T-helper 17 cell (primary cell): Measurements from ENCODE around the gene ZNF211. TPM values are rescaled to one million over a fixed set of nuclear protein-coding genes. Genes with fewer than 3 reads are reported as not detected.

Experiments
- ATAC-seq: fragments of 150-1000 bp; cut with Tn5 transposase; 2 replicates; pipeline ENCODE4 v1.10.0; 2021; ENCODE audit warnings: mild to moderate bottlenecking, moderate library complexity
- DNase-seq, 3 donors: peaks; one replicate each; pipeline versions ENCODE4 v3.0.0 to v3.0.0-alpha.2; 2020 to 2021
- H3K9me3 ChIP-seq: one replicate; pipeline ENCODE4 v1.7.0; 2013; ENCODE audit warnings: low read length, mild to moderate bottlenecking; ENCODE audit not compliant: control insufficient read depth, poor library complexity, severe bottlenecking
- H3K27ac Mint-ChIP-seq: one replicate; pipeline ENCODE4 v1.8.0; 2022; ENCODE audit warnings: mild to moderate bottlenecking, moderate library complexity, mixed read lengths
- H3K27me3 Mint-ChIP-seq: one replicate; pipeline ENCODE4 v1.8.0; 2022; ENCODE audit warnings: mixed read lengths
- H3K36me3 Mint-ChIP-seq: one replicate; pipeline ENCODE4 v1.8.0; 2022; ENCODE audit warnings: low read depth, mixed read lengths
- H3K4me1 Mint-ChIP-seq: one replicate; pipeline ENCODE4 v1.8.0; 2022; ENCODE audit warnings: mild to moderate bottlenecking, mixed read lengths
- H3K4me3 Mint-ChIP-seq: one replicate; pipeline ENCODE4 v1.8.0; 2022; ENCODE audit warnings: mild to moderate bottlenecking, moderate library complexity, mixed read lengths
- total RNA-seq, 4 donors: library from RNA in 2 of 4; stranded (reverse) in 2 of 4; gene quantifications; one replicate each; pipeline ENCODE4 v1.2.3 and lab custom pipeline; 2022 to 2026

Gene ZNF211
- total RNA-seq (10 to 100 TPM; 27.7 to 33.7 TPM), total RNA-seq (lab: John Stamatoyannopoulos, UW) (37.0 to 86.6 reads per million in 2 donors)

DNA sequence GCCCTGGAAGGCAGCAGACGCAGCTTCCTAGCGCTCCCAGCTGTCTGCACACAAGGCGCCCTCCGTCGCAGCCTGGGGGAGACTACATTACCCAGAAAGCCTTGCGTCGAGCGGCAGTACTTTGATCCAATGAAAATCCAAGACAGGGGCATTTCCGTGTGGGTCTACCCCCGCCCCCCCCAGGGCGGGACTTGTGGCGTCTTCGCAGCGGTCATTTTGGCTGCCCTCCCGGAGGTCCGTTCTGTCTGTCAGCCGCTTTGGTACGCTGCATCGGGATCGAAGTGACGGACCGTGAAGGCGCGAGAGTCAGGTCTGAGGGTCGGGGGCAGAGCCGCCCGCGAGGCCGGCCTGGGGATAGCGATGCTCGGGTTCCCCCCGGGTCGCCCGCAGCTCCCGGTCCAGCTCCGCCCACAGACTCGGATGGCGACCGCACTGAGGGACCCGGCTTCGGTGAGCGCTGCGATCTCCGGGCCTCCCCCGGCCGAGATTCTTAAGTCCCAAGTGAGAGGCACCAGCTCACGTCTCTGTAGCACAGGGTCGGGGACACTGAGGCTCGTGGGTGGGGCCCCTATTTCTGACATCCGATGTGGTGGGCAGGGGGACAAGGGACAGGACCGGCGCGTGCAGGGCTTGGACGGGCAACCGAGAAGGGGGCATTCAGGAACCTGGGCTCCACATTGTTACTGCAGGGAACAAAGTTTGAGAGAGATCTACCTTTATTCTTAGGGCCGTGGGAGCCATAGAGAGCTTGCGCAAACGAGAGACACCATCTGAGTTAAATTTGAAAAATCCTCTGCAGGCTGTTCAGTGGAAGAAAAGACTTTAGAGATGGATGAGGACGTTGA, at the start of gene ZNF211:
Gene ZNF211 (plus strand): TSS at position 182 of the 845 bp plus-strand sequence. CDS start 179 bp downstream, at position 361.
- Mint-ChIP-seq H3K27me3 (no peaks in the 10 kb centered on the region), H3K4me1 (peaks cover 11% of the 10 kb centered on the region), H3K36me3 (peaks cover 3% of the 10 kb centered on the region), H3K4me3 (peak within 1 kb of the TSS; percentile 92), H3K27ac (peak within 1 kb of the TSS; percentile 88)
- ATAC-seq (peak; percentile 100), DNase-seq (peak; percentile 66 to 76 (median 75))
- peaks cover 3% of the 10 kb centered on the region for H3K9me3 ChIP-seq

DNA sequence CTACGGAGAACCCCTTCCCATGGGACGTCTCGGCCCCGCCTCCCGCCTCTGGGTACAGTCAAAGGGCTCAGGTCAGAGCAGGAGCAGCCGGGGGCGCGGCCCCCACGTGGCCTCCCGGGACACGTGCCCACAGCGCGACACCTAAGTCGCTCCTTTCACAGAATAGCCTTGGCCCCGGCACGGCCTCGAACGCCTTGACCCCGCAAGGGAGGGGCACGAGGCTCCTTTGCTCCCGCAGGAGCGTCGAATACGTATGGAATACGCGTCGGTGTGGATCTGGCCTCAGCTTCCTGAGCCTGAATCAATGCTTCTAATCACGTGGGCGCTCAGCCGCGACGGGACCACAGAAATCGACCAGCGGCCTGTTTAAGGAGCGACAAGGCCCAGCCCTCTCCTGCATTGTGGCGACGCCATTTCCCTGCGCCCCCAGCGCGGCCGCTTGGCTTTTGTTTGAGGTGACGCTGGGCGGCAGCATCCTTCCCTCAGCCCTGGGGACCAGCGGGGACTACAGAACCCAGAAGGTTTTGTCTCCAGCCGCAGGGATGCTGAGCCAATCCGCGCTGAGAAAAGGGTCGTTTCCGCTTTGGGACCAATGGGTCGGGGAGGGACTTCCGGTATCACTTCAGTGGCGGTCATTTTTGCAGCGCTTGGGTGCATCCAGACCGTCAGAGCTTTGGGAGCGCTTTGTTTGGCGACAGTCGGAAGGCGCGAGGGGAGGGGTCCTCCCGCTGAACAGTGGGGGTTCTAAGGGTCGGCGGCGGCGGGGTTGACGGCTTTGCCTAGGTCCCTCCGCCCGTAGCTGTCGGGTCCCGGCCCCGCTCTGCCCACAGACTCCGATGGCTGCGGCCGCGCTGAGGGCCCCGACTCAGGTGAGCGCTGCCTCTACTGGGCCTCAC, 49.2 kb upstream of the ZNF211 start, which contains the start of gene ZIK1:
Gene ZIK1 (plus strand): TSS at position 625 of the 896 bp plus-strand sequence. CDS start 212 bp downstream, at position 837.
- Mint-ChIP-seq H3K36me3 (peaks cover 6% of the 10 kb centered on the region), H3K27ac (peak within 1 kb of the TSS; percentile 29), H3K4me3 (peak within 1 kb of the TSS; percentile 87), H3K4me1 (peaks cover 7% of the 10 kb centered on the region), H3K27me3 (no peaks in the 10 kb centered on the region)
- DNase-seq (peak; percentile 53 to 76 (median 72)), ATAC-seq (peak; percentile 89)
- H3K9me3 ChIP-seq, result peaks cover 6% of the 10 kb centered on the region

DNA sequence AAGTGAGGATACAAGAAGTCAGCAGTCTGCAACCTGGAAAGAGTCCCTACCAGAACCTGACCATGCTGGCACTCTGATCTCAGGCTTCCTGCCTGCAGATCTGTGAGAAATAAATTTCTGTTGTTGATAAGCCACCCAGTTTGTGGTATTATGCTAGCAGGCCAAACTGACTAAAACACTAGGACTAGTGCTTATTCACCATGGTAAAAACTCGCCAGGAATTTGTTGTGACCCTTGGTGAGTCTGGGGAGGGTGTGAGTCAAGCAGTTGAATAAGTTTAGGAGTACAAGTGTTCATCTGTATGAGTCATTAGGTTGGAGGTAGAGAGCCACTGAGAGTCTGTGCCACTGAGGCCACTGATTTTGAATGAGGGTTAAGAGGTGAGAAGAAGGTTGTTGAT, 45.4 kb upstream of the ZNF211 start:
- peaks cover 24% of the 10 kb centered on the region for H3K9me3 ChIP-seq
- ATAC-seq (no peak), DNase-seq (no peak)
- no peak overlapping the region for H3K4me3 Mint-ChIP-seq
- H3K27ac Mint-ChIP-seq, result no peak overlapping the region
- peaks cover 6% of the 10 kb centered on the region for H3K36me3 Mint-ChIP-seq
- H3K4me1 Mint-ChIP-seq, result peaks cover 4% of the 10 kb centered on the region
- H3K27me3 Mint-ChIP-seq, result no peaks in the 10 kb centered on the region

DNA sequence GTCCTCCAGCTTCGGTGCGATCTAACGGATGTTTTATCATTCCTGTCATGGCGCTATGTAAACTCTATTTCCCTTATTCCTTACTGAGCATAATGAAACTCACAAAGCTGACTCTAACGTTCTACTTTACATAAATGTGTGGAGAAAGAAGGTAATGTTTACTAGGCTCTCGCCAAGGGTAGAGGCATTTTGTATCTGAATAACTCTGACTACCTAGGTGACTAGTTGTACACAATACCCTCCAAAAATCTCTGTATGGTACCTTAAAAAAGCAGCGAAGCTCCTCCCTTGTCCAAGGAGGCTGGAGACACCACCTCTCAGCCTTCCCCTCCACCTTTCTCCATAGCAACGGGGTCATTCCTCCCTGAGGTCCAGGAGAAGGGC, 33.6 kb upstream of the ZNF211 start:
- H3K4me3 Mint-ChIP-seq, result peak overlapping the region; percentile 79
- DNase-seq, result no peak
- peaks cover 6% of the 10 kb centered on the region for H3K36me3 Mint-ChIP-seq
- no peak for ATAC-seq
- peak overlapping the region; percentile 14 for H3K27ac Mint-ChIP-seq
- peaks cover 3% of the 10 kb centered on the region for H3K4me1 Mint-ChIP-seq
- peaks cover 5% of the 10 kb centered on the region for H3K9me3 ChIP-seq
- H3K27me3 Mint-ChIP-seq, result no peaks in the 10 kb centered on the region

DNA sequence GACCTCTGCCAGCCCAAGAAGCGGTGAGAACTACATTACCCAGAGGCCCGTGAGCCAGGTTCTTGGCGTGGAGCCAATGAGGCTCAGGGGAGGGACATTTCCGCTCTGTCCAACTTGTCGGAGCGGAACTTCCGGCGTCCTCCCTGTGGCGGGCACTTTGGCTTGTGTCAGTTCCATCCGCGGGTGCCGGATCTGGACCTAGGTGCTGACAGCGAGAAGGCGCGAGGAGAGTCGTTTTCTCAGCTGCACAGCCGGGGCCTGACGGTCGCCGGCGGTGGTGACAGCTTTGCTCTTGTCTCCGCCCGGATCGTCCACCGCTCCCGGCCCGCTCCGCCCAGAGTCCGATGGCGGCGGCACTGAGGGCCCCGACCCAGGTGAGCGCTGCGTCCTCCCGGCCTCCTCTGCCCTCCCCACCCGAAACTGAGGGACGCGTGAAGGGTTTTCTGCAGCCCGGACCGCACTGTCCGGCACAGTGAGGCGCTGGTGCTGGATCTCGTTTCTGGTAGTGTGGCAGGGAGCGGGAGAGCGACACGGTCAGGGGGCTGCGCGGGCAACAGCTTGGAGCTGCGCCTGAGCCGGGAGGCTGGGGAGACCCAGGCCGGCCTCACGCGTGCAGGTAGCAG, 33.1 kb upstream of the ZNF211 start, which contains the start of gene ZNF530:
Gene ZNF530 (plus strand): TSS at position 125 of the 623 bp plus-strand sequence. CDS start 4,461 bp downstream, outside the sequence.
- peaks cover 3% of the 10 kb centered on the region for H3K9me3 ChIP-seq
- ATAC-seq (peak; percentile 97), DNase-seq (peak; percentile 56 to 69 (median 56))
- Mint-ChIP-seq H3K27ac (peak within 1 kb of the TSS; percentile 14), H3K27me3 (no peaks in the 10 kb centered on the region), H3K36me3 (peaks cover 8% of the 10 kb centered on the region), H3K4me3 (peak within 1 kb of the TSS; percentile 79), H3K4me1 (peaks cover 3% of the 10 kb centered on the region)

DNA sequence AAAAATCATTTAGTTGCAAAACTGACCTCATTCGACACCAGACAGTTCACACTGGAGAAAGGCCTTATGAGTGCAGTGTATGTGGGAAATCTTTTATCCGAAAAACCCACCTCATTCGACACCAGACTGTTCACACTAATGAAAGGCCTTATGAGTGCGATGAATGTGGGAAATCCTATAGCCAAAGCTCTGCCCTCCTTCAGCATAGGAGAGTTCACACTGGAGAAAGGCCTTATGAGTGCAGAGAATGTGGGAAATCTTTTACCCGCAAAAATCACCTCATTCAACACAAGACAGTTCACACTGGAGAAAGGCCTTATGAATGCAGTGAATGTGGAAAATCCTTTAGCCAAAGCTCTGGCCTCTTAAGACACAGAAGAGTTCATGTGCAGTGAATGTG, 26.0 kb upstream of the ZNF211 start:
- H3K4me3 Mint-ChIP-seq, result no peak overlapping the region
- DNase-seq (no peak), ATAC-seq (no peak)
- no peak overlapping the region for H3K27ac Mint-ChIP-seq
- peaks cover 9% of the 10 kb centered on the region for H3K9me3 ChIP-seq
- no peaks in the 10 kb centered on the region for H3K4me1 Mint-ChIP-seq
- peaks cover 10% of the 10 kb centered on the region for H3K36me3 Mint-ChIP-seq
- no peaks in the 10 kb centered on the region for H3K27me3 Mint-ChIP-seq

DNA sequence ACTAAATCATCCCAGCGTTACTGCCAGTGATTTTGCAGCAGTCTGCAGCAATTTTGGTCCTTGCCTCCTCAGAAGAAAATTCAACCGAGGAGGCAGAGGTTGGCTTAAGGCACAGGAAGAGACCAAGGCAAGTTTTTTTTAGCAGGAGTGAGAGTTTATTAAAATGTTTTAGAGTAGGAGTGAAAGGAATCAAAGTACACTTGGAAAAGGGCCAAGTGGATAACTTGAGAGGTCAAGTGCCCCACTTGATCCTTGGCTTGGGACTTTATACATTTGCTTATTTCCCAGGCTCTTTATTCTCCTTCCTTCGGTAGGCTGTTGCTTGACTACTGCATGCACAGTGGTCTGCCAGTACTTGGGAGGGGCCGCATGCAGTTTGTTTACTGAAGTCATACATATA, 21.9 kb upstream of the ZNF211 start:
- ATAC-seq (no peak), DNase-seq (no peak)
- H3K27me3 Mint-ChIP-seq, result no peaks in the 10 kb centered on the region
- H3K9me3 ChIP-seq, result peaks cover 22% of the 10 kb centered on the region
- H3K36me3 Mint-ChIP-seq, result peaks cover 2% of the 10 kb centered on the region
- H3K27ac Mint-ChIP-seq, result no peak overlapping the region
- H3K4me3 Mint-ChIP-seq, result no peak overlapping the region
- H3K4me1 Mint-ChIP-seq, result peaks cover 5% of the 10 kb centered on the region

DNA sequence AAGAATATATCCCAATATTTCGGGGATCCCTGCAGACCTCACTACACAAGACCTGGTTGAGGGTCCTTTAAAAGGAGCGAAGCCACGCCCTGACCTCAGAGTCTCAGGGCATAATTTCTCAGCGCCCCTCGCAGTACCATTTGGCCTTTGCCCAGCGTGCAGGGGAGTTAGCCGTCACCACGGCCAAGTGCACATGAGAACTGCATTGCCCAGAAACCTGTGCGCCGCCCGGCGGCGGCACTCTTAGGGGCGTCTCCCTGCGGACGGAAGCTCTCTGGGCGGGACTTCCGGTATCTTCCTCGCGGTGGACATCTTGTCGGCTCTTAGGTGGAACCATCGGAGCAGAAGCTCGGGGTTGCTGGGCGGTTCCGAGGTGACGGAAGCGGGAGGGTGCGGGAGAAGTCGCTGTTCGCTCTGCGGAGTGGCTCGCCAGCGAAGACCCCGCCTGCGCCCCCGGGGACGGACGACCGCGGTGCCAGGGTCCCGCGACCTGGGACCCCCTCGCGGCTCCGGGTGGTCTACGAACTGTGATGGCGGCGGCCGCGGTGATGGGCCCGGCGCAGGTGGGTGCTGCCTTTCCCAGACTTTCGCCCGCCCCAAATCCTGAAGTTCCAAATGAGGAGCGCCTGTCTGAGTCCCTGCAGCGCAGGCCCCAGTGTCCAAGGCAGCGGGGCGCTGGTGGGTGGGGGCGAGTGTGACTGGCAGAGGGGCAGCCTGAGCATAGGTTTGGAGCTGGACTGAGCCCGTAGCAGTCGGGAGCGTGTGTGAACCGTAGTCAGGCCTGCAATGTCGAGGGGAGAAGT, 18.8 kb upstream of the ZNF211 start, which contains the start of gene ZNF134:
Gene ZNF134 (plus strand): TSS at position 302 of the 803 bp plus-strand sequence. CDS start 5,227 bp downstream, outside the sequence.
- H3K4me1 Mint-ChIP-seq, result peaks cover 5% of the 10 kb centered on the region
- peak; percentile 69 to 82 (median 76) for DNase-seq
- H3K27me3 Mint-ChIP-seq, result no peaks in the 10 kb centered on the region
- peak within 1 kb of the TSS; percentile 71 for H3K4me3 Mint-ChIP-seq
- peak within 1 kb of the TSS; percentile 82 for H3K27ac Mint-ChIP-seq
- H3K36me3 Mint-ChIP-seq, result peaks cover 14% of the 10 kb centered on the region
- peaks cover 40% of the 10 kb centered on the region for H3K9me3 ChIP-seq
- ATAC-seq, result peak; percentile 100

DNA sequence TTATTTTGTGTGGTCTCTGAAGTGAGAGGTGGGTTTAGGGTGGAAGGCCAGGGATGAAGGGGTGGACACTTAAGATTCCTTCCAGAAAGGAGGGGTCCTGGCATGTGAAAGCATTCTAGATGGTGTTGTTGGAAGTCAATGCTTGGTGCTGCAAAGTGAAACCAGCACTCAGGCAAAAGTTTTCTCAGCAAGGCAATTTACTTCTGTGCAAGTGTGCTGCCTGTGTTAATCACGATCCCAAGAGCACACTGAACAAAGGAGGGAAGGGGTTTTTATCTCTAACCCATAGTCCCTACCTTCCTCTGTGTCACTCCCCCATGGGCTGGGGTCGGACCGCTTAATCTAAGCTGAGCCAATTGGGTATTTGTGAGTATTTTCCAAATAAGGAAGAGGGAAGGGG, 17.6 kb upstream of the ZNF211 start:
- no peaks in the 10 kb centered on the region for H3K27me3 Mint-ChIP-seq
- ATAC-seq, result no peak
- peak overlapping the region; percentile 71 for H3K4me3 Mint-ChIP-seq
- no peak for DNase-seq
- peaks cover 52% of the 10 kb centered on the region for H3K9me3 ChIP-seq
- peak overlapping the region; percentile 82 for H3K27ac Mint-ChIP-seq
- H3K36me3 Mint-ChIP-seq, result peaks cover 14% of the 10 kb centered on the region
- peaks cover 5% of the 10 kb centered on the region for H3K4me1 Mint-ChIP-seq

DNA sequence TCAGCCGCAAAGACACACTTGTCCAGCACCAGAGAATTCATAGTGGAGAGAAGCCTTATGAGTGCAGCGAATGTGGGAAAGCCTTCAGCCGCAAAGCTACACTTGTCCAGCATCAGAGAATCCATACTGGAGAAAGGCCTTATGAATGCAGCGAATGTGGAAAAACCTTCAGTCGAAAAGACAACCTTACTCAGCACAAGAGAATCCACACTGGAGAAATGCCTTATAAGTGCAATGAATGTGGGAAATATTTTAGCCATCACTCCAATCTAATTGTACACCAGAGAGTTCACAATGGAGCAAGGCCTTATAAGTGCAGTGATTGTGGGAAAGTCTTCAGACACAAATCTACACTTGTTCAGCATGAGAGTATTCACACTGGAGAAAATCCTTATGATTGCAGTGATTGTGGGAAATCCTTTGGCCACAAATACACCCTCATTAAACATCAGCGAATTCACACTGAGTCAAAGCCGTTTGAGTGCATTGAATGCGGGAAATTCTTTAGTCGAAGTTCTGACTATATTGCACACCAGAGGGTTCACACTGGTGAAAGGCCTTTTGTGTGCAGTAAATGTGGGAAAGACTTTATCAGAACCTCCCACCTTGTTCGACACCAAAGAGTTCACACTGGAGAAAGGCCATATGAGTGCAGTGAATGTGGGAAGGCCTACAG, 12.2 kb upstream of the ZNF211 start:
- Mint-ChIP-seq H3K36me3 (peaks cover 15% of the 10 kb centered on the region), H3K4me1 (no peaks in the 10 kb centered on the region), H3K27me3 (no peaks in the 10 kb centered on the region), H3K27ac (no peak overlapping the region), H3K4me3 (no peak overlapping the region)
- DNase-seq (no peak), ATAC-seq (no peak)
- peaks cover 68% of the 10 kb centered on the region for H3K9me3 ChIP-seq

DNA sequence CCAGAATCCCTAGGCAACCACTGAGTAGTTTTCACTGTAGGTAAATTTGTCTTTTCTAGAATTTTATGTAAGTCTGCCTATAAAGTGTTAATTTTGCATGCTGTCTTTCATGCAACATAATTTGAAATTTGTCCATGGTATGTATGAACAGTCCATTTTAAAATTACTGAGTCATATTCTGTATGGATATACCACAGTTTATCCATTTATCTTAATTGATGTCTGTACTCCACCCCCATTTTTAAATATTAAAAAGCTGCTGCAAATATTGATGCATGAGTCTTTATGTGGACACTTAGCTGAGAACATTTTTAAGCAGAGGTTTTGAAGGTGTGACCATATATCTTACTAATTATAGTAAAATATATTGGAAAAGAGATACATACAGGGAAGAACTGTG, 9.9 kb upstream of the ZNF211 start:
- peaks cover 53% of the 10 kb centered on the region for H3K9me3 ChIP-seq
- Mint-ChIP-seq H3K4me1 (no peaks in the 10 kb centered on the region), H3K36me3 (peaks cover 6% of the 10 kb centered on the region), H3K27ac (no peak overlapping the region), H3K4me3 (no peak overlapping the region), H3K27me3 (no peaks in the 10 kb centered on the region)
- no peak for ATAC-seq
- no peak for DNase-seq

DNA sequence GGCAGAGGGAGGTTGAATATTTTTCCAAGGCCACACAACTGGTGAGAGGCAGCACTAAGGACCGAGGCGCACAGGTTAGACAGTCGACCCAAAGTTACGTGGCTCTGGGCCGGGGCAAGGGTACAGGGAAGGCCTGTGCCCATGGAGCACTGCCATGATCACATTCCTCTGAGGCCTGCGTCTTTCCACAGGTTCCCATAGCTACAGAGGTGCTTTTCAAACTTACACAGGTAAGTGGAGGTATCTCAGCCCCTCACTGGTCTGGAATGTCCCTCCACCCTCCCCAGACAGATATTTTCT, 814 bp downstream of the ZNF211 start:
- no peak for DNase-seq
- Mint-ChIP-seq H3K27me3 (no peaks in the 10 kb centered on the region), H3K27ac (peak overlapping the region; percentile 88), H3K4me3 (peak overlapping the region; percentile 92), H3K36me3 (peaks cover 3% of the 10 kb centered on the region), H3K4me1 (peaks cover 11% of the 10 kb centered on the region)
- no peak for ATAC-seq
- H3K9me3 ChIP-seq, result peaks cover 7% of the 10 kb centered on the region
